ENCODE measurements around the gene AKAP13. TPM values are rescaled to one million over a fixed set of nuclear protein-coding genes. Genes with fewer than 3 reads are reported as not detected.

Gene AKAP13
- total RNA-seq, 1 donor from 2014 or later, result 73.8 TPM

GRCh38 chr15:85333132-85333831 is 47.1 kb upstream of the AKAP13 start:
- Mint-ChIP-seq H3K4me1 (peaks cover 48% of the 10 kb centered on the region), H3K9me3 (no peaks in the 10 kb centered on the region), H3K4me3 (no peak overlapping the region), H3K36me3 (no peaks in the 10 kb centered on the region), H3K27ac (no peak overlapping the region), H3K27me3 (ENCODE audit: insufficient read depth, low read depth) (peaks cover 11% of the 10 kb centered on the region)
- H3K36me3 ChIP-seq, result no peaks in the 10 kb centered on the region
- H3K4me2 ChIP-seq, result no peak overlapping the region
- no peaks in the 10 kb centered on the region for H3F3A ChIP-seq (ENCODE audit: low read depth)
- H2AFZ ChIP-seq (replicated peaks), result no peak overlapping the region
- H3K4me3 ChIP-seq, result no peak overlapping the region
- H3K4me1 ChIP-seq, result peaks cover 12% of the 10 kb centered on the region
- no peaks in the 10 kb centered on the region for H3K27me3 ChIP-seq
- H3K79me2 ChIP-seq (ENCODE audit: low read depth), result no peaks in the 10 kb centered on the region
- TF ChIP-seq EZH2phosphoT487 (IDR thresholded peaks at IDR 0.05), result no peak
- TF ChIP-seq, protein P1, sequence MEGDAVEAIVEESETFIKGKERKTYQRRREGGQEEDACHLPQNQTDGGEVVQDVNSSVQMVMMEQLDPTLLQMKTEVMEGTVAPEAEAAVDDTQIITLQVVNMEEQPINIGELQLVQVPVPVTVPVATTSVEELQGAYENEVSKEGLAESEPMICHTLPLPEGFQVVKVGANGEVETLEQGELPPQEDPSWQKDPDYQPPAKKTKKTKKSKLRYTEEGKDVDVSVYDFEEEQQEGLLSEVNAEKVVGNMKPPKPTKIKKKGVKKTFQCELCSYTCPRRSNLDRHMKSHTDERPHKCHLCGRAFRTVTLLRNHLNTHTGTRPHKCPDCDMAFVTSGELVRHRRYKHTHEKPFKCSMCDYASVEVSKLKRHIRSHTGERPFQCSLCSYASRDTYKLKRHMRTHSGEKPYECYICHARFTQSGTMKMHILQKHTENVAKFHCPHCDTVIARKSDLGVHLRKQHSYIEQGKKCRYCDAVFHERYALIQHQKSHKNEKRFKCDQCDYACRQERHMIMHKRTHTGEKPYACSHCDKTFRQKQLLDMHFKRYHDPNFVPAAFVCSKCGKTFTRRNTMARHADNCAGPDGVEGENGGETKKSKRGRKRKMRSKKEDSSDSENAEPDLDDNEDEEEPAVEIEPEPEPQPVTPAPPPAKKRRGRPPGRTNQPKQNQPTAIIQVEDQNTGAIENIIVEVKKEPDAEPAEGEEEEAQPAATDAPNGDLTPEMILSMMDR (IDR thresholded peaks at IDR 0.05), result no peak
- no peak for TF ChIP-seq EZH2 (IDR thresholded peaks at IDR 0.05)
- H3K9ac ChIP-seq, result no peak overlapping the region
- no peak for DNase-seq (ENCODE audit: low spot score)
- no peak overlapping the region for H3K27ac ChIP-seq
- no peaks in the 10 kb centered on the region for H4K20me1 ChIP-seq (ENCODE audit: low read depth)
- no peaks in the 10 kb centered on the region for H3K9me3 ChIP-seq (ENCODE audit: low read depth)

- H3K36me3 ChIP-seq, result no peaks in the 10 kb centered on the region
- H3K27ac Mint-ChIP-seq, result no peak overlapping the region
Measured at GRCh38 chr15:85334241-85334640, 46.2 kb upstream of the AKAP13 start.

DNA sequence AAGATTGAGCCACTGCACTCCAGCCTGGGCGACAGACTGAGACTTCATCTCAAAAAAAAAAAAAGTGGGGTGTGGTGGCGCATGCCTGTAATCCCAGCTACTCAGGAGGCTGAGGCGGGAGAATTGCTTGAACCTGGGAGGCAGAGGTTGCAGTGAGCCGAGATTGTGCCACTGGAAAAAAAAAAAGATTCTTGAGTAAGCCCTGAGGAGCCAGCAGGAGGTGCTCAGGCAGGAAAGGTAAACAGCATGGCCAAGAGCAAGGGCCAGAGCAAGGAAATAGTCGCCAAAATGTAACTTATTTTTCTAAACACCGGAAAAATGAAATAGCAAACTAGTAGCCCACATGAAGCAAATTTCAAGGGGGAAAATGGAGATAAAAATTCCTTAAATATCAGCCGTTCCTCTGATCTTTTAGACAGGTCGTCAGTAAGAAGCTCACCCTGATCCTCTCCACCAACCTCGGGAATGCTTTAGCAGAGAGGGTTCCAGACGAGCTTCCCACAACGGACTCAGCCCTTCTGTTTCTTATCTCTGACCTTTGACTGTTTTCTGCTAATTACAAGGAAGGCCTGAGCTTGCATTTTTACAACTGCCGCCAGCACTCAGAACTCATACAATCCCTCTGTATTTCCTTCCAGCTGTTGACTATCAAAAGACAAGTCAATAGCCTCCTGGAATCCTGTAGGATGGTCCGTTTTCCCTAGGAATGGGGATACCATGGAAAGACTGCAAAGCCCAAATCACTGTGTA is 45.0 kb upstream of the AKAP13 start:
- H3K27me3 Mint-ChIP-seq (ENCODE audit: insufficient read depth, low read depth), result peaks cover 11% of the 10 kb centered on the region
- Histone ChIP-seq H3K36me3 (no peaks in the 10 kb centered on the region), H3K9me3 (ENCODE audit: low read depth) (no peaks in the 10 kb centered on the region), H4K20me1 (ENCODE audit: low read depth) (no peaks in the 10 kb centered on the region), H3K4me2 (no peak overlapping the region), H3F3A (ENCODE audit: low read depth) (no peaks in the 10 kb centered on the region), H3K4me1 (peaks cover 12% of the 10 kb centered on the region), H3K27ac (no peak overlapping the region), H3K9ac (no peak overlapping the region), H3K79me2 (ENCODE audit: low read depth) (no peaks in the 10 kb centered on the region), H2AFZ (replicated peaks) (no peak overlapping the region), H3K4me3 (no peak overlapping the region), H3K27me3 (no peaks in the 10 kb centered on the region)
- no peak overlapping the region for H3K4me3 Mint-ChIP-seq
- H3K27ac Mint-ChIP-seq, result no peak overlapping the region
- TF ChIP-seq EZH2 (IDR thresholded peaks at IDR 0.05) (no peak), EZH2phosphoT487 (IDR thresholded peaks at IDR 0.05) (no peak)
- TF ChIP-seq, protein P1 (IDR thresholded peaks at IDR 0.05), result no peak
- H3K36me3 Mint-ChIP-seq, result no peaks in the 10 kb centered on the region
- H3K9me3 Mint-ChIP-seq, result no peaks in the 10 kb centered on the region
- H3K4me1 Mint-ChIP-seq, result peaks cover 30% of the 10 kb centered on the region
- DNase-seq (ENCODE audit: low spot score), result no peak

More at GRCh38 chr15:85334241-85334640, 46.2 kb upstream of the AKAP13 start:
- Histone ChIP-seq H2AFZ (replicated peaks) (no peak overlapping the region), H3K27me3 (no peaks in the 10 kb centered on the region), H3K27ac (no peak overlapping the region), H3F3A (ENCODE audit: low read depth) (no peaks in the 10 kb centered on the region), H3K9me3 (ENCODE audit: low read depth) (no peaks in the 10 kb centered on the region), H3K4me1 (peaks cover 12% of the 10 kb centered on the region), H3K9ac (no peak overlapping the region), H3K79me2 (ENCODE audit: low read depth) (no peaks in the 10 kb centered on the region), H3K4me2 (no peak overlapping the region), H3K4me3 (no peak overlapping the region), H4K20me1 (ENCODE audit: low read depth) (no peaks in the 10 kb centered on the region)
- Mint-ChIP-seq H3K4me3 (no peak overlapping the region), H3K36me3 (no peaks in the 10 kb centered on the region), H3K27me3 (ENCODE audit: insufficient read depth, low read depth) (peaks cover 11% of the 10 kb centered on the region), H3K9me3 (no peaks in the 10 kb centered on the region), H3K4me1 (peaks cover 41% of the 10 kb centered on the region)
- DNase-seq (ENCODE audit: low spot score), result no peak
- TF ChIP-seq, protein P1 (IDR thresholded peaks at IDR 0.05), result no peak
- no peak for TF ChIP-seq EZH2 (IDR thresholded peaks at IDR 0.05)

Measured in neural progenitor cell (in vitro differentiated cells).